Neural progenitor cell (in vitro differentiated cells): ENCODE results near the gene SLC14A1. TPM values are rescaled to one million over a fixed set of nuclear protein-coding genes. Genes with fewer than 3 reads are reported as not detected.

Experiments
- DNase-seq: peaks from one replicate; pipeline ENCODE4 v3.0.0-alpha.2; 2016; ENCODE audit warnings: low spot score
- H2AFZ ChIP-seq: fragments of 200-600 bp; sonication (generic); replicated peaks from 2 replicates; pipeline ENCODE4 v1.6.1; 2016; ENCODE audit warnings: antibody characterized with exemption
- H3F3A ChIP-seq: fragments of 200-600 bp; sonication (generic); 2 replicates; pipeline ENCODE4 v1.6.1; 2016; ENCODE audit warnings: antibody characterized with exemption, low read depth
- H3K27ac ChIP-seq: fragments of 200-600 bp; sonication (generic); 2 replicates; pipeline ENCODE4 v1.5.1; 2016; ENCODE audit warnings: mild to moderate bottlenecking
- H3K27me3 ChIP-seq: fragments of 200-600 bp; sonication (generic); 2 replicates; pipeline ENCODE4 v1.6.1; 2016; ENCODE audit warnings: mild to moderate bottlenecking, moderate library complexity
- H3K36me3 ChIP-seq: fragments of 200-600 bp; sonication (generic); 2 replicates; pipeline ENCODE4 v1.5.1; 2016
- H3K4me1 ChIP-seq: fragments of 200-600 bp; sonication (generic); 2 replicates; pipeline ENCODE4 v1.6.1; 2016; ENCODE audit warnings: mixed run types
- H3K4me2 ChIP-seq: fragments of 200-600 bp; sonication (generic); 2 replicates; pipeline ENCODE4 v1.6.1; 2016
- H3K4me3 ChIP-seq: fragments of 200-600 bp; sonication (generic); 2 replicates; pipeline ENCODE4 v1.5.1; 2016
- H3K79me2 ChIP-seq: fragments of 200-600 bp; sonication (generic); 2 replicates; pipeline ENCODE4 v1.6.1; 2016; ENCODE audit warnings: low read depth
- H3K9ac ChIP-seq: fragments of 200-600 bp; sonication (generic); 2 replicates; pipeline ENCODE4 v1.6.1; 2016
- H3K9me3 ChIP-seq: fragments of 200-600 bp; sonication (generic); 2 replicates; pipeline ENCODE4 v1.5.1; 2016; ENCODE audit warnings: low read depth
- H4K20me1 ChIP-seq: fragments of 200-600 bp; sonication (generic); 2 replicates; pipeline ENCODE4 v1.6.1; 2016; ENCODE audit warnings: low read depth
- H3K27ac Mint-ChIP-seq: 3 replicates; pipeline ENCODE4 v1.8.0; 2021; ENCODE audit warnings: mixed read lengths
- H3K27me3 Mint-ChIP-seq: 2 replicates; pipeline ENCODE4 v1.8.0; 2022; ENCODE audit warnings: low read depth, mild to moderate bottlenecking, inconsistent platforms, moderate library complexity, mixed read lengths; ENCODE audit not compliant: insufficient read depth
- H3K36me3 Mint-ChIP-seq: 3 replicates; pipeline ENCODE4 v1.8.0; 2021; ENCODE audit warnings: mixed read lengths
- H3K4me1 Mint-ChIP-seq: 3 replicates; pipeline ENCODE4 v1.8.0; 2021; ENCODE audit warnings: mixed read lengths
- H3K4me3 Mint-ChIP-seq: 3 replicates; pipeline ENCODE4 v1.8.0; 2021; ENCODE audit warnings: mild to moderate bottlenecking, moderate library complexity, mixed read lengths
- H3K9me3 Mint-ChIP-seq: 3 replicates; pipeline ENCODE4 v1.8.0; 2020; ENCODE audit warnings: mixed read lengths
- CTCF ChIP-seq: fragments of 200-600 bp; sonication (generic); IDR thresholded peaks from 2 replicates; pipeline ENCODE4 v1.5.1; 2017; ENCODE audit warnings: antibody characterized with exemption, mild to moderate bottlenecking
- EZH2 ChIP-seq: fragments of 200-600 bp; sonication (generic); IDR thresholded peaks from 2 replicates; pipeline ENCODE4 v1.6.1; 2017; ENCODE audit warnings: antibody characterized with exemption, mild to moderate bottlenecking, moderate library complexity
- EZH2phosphoT487 ChIP-seq: fragments of 200-600 bp; sonication (generic); IDR thresholded peaks from 2 replicates; pipeline ENCODE4 v1.6.1; 2017; ENCODE audit warnings: antibody characterized with exemption
- total RNA-seq: library from RNA; depleted of rRNA; stranded (reverse); fragments of >200 nt; gene quantifications from 2 replicates; pipeline ENCODE4 v1.2.3, GENCODE V29; 2015; ENCODE audit warnings: low replicate concordance

SLC14A1 gene
- total RNA-seq, 1 donor from 2014 or later, result not detected

GRCh38 chr18:45780568-45780967, 56.6 kb downstream of the SLC14A1 start:
- Histone ChIP-seq H4K20me1 (no peaks in the 10 kb centered on the region), H3K4me3 (no peak overlapping the region), H3K79me2 (no peaks in the 10 kb centered on the region), H3K27ac (no peak overlapping the region), H3K4me1 (peaks cover 5% of the 10 kb centered on the region), H3K36me3 (no peaks in the 10 kb centered on the region), H3F3A (no peaks in the 10 kb centered on the region), H3K9ac (no peak overlapping the region), H3K4me2 (no peak overlapping the region), H3K9me3 (no peaks in the 10 kb centered on the region), H3K27me3 (no peaks in the 10 kb centered on the region), H2AFZ (no peak overlapping the region)
- no peak overlapping the region for H3K27ac Mint-ChIP-seq
- peaks cover 2% of the 10 kb centered on the region for H3K4me1 Mint-ChIP-seq
- H3K9me3 Mint-ChIP-seq, result no peaks in the 10 kb centered on the region
- H3K4me3 Mint-ChIP-seq, result no peak overlapping the region
- DNase-seq, result peak; percentile 46
- peaks cover 9% of the 10 kb centered on the region for H3K27me3 Mint-ChIP-seq
- H3K36me3 Mint-ChIP-seq, result no peaks in the 10 kb centered on the region
- TF ChIP-seq EZH2 (no peak), EZH2phosphoT487 (no peak), CTCF (no peak)

GRCh38 chr18:45782662-45783061, 58.7 kb downstream of the SLC14A1 start:
- Histone ChIP-seq H3F3A (no peaks in the 10 kb centered on the region), H4K20me1 (no peaks in the 10 kb centered on the region), H3K9me3 (no peaks in the 10 kb centered on the region), H2AFZ (no peak overlapping the region), H3K9ac (no peak overlapping the region), H3K36me3 (no peaks in the 10 kb centered on the region), H3K4me3 (no peak overlapping the region), H3K4me2 (no peak overlapping the region), H3K79me2 (no peaks in the 10 kb centered on the region), H3K27ac (no peak overlapping the region), H3K27me3 (no peaks in the 10 kb centered on the region), H3K4me1 (peaks cover 5% of the 10 kb centered on the region)
- peaks cover 9% of the 10 kb centered on the region for H3K27me3 Mint-ChIP-seq
- H3K4me3 Mint-ChIP-seq, result no peak overlapping the region
- no peak for DNase-seq
- peaks cover 2% of the 10 kb centered on the region for H3K4me1 Mint-ChIP-seq
- no peaks in the 10 kb centered on the region for H3K9me3 Mint-ChIP-seq
- H3K36me3 Mint-ChIP-seq, result no peaks in the 10 kb centered on the region
- H3K27ac Mint-ChIP-seq, result no peak overlapping the region
- no peak for TF ChIP-seq CTCF
- TF ChIP-seq EZH2, result no peak
- no peak for TF ChIP-seq EZH2phosphoT487

GRCh38 chr18:45783097-45784075, 59.4 kb downstream of the SLC14A1 start:
- no peak overlapping the region for H3K27ac ChIP-seq
- no peaks in the 10 kb centered on the region for H3F3A ChIP-seq
- H3K4me3 ChIP-seq, result no peak overlapping the region
- H3K36me3 Mint-ChIP-seq, result no peaks in the 10 kb centered on the region
- H3K4me3 Mint-ChIP-seq, result no peak overlapping the region
- no peaks in the 10 kb centered on the region for H3K79me2 ChIP-seq
- peak overlapping the region; percentile 25 for H3K4me2 ChIP-seq
- H3K27ac Mint-ChIP-seq, result no peak overlapping the region
- peak; percentile 50 for DNase-seq
- no peak for TF ChIP-seq EZH2
- TF ChIP-seq CTCF, result no peak
- no peak for TF ChIP-seq EZH2phosphoT487
- no peak overlapping the region for H3K9ac ChIP-seq
- peaks cover 7% of the 10 kb centered on the region for H3K27me3 Mint-ChIP-seq
- H2AFZ ChIP-seq, result no peak overlapping the region
- no peaks in the 10 kb centered on the region for H3K36me3 ChIP-seq
- peaks cover 5% of the 10 kb centered on the region for H3K4me1 ChIP-seq
- H3K9me3 Mint-ChIP-seq, result no peaks in the 10 kb centered on the region
- no peaks in the 10 kb centered on the region for H3K27me3 ChIP-seq
- H4K20me1 ChIP-seq, result no peaks in the 10 kb centered on the region
- peaks cover 2% of the 10 kb centered on the region for H3K4me1 Mint-ChIP-seq
- no peaks in the 10 kb centered on the region for H3K9me3 ChIP-seq
